GM21737 (cell line): Measurements from ENCODE around the gene GNPDA1.
A peak's percentile ranks its signal among the peaks of the same experiment; 100 is the strongest.
"Not testable (repeated sequence)": the region's sequence is repeated elsewhere in the genome, so short reads cannot be mapped to it uniquely, and the experiment has no call there.

Experiments used
- ATAC-seq: cut with Tn5 transposase; IDR thresholded peaks from one replicate; pipeline ENCODE4 v1.9.1; 2021; ENCODE audit warnings: mild to moderate bottlenecking, moderate library complexity; ENCODE audit not compliant: unreplicated experiment

GNPDA1 gene

GRCh38 chr5:142012792-142013388 is at the start of gene GNPDA1:
Gene GNPDA1, minus strand, starts transcription at chr5:142013027. Its CDS starts 992 bp downstream, at chr5:142012035.
- peak; percentile 65 for ATAC-seq

- ATAC-seq, result no peak
Measured at GRCh38 chr5:142059304-142059940, 46.6 kb upstream of the GNPDA1 start.

- no peak for ATAC-seq
Measured at GRCh38 chr5:142057697-142058056, 44.9 kb upstream of the GNPDA1 start.

- no peak for ATAC-seq
Measured at GRCh38 chr5:142056816-142057696, 44.2 kb upstream of the GNPDA1 start.

- no peak for ATAC-seq
Measured at GRCh38 chr5:142055301-142055700, 42.5 kb upstream of the GNPDA1 start.

- ATAC-seq, result no peak
Measured at GRCh38 chr5:142053426-142054151, 40.8 kb upstream of the GNPDA1 start.

- not testable (repeated sequence) for ATAC-seq
Measured at GRCh38 chr5:142052026-142052425, 39.2 kb upstream of the GNPDA1 start.

- no peak for ATAC-seq
Measured at GRCh38 chr5:142048272-142048671, 35.4 kb upstream of the GNPDA1 start.

GRCh38 chr5:142046191-142046590 is 33.4 kb upstream of the GNPDA1 start:
- no peak for ATAC-seq

- not testable (repeated sequence) for ATAC-seq
Measured at GRCh38 chr5:142040881-142041280, 28.1 kb upstream of the GNPDA1 start.

GRCh38 chr5:142040285-142040684 is 27.5 kb upstream of the GNPDA1 start:
- no peak for ATAC-seq

GRCh38 chr5:142038735-142039134 is 25.9 kb upstream of the GNPDA1 start:
- no peak for ATAC-seq

- ATAC-seq, result not testable (repeated sequence)
Measured at GRCh38 chr5:142037599-142037998, 24.8 kb upstream of the GNPDA1 start.

- no peak for ATAC-seq
Measured at GRCh38 chr5:142036918-142037317, 24.1 kb upstream of the GNPDA1 start.

GRCh38 chr5:142034994-142035393 is 22.2 kb upstream of the GNPDA1 start:
- no peak for ATAC-seq

- not testable (repeated sequence) for ATAC-seq
Measured at GRCh38 chr5:142033632-142034567, 21.1 kb upstream of the GNPDA1 start.

GRCh38 chr5:142032747-142033631 is 20.2 kb upstream of the GNPDA1 start:
- no peak for ATAC-seq

GRCh38 chr5:142032150-142032549 is 19.3 kb upstream of the GNPDA1 start:
- ATAC-seq, result no peak

GRCh38 chr5:142025637-142026036 is 12.8 kb upstream of the GNPDA1 start:
- no peak for ATAC-seq
